Mesendoderm (in vitro differentiated cells): Measurements from ENCODE around the gene DOK5.
A peak's percentile ranks its signal among the peaks of the same experiment; 100 is the strongest.

Experiments used
- DNase-seq: peaks from one replicate; pipeline ENCODE4 v3.0.0; 2013
- H2AK5ac ChIP-seq: 2 replicates; pipeline ENCODE4 v1.6.1; 2013; ENCODE audit warnings: low read length, inconsistent platforms
- H2BK120ac ChIP-seq: 2 replicates; pipeline ENCODE4 v1.6.1; 2013; ENCODE audit warnings: low read depth, mild to moderate bottlenecking, low read length, moderate library complexity, mixed read lengths
- H2BK15ac ChIP-seq: replicated peaks from 2 replicates; pipeline ENCODE4 v1.6.1; 2013; ENCODE audit warnings: low read depth, mild to moderate bottlenecking, moderate library complexity
- H2BK5ac ChIP-seq: 2 replicates; pipeline ENCODE4 v1.6.1; 2013; ENCODE audit warnings: low read length, inconsistent platforms
- H3K18ac ChIP-seq: 2 replicates; pipeline ENCODE4 v1.6.1; 2013; ENCODE audit warnings: mild to moderate bottlenecking, low read length, mixed read lengths
- H3K23ac ChIP-seq: one replicate; pipeline ENCODE4 v1.6.1; 2013; ENCODE audit warnings: low read length
- H3K27ac ChIP-seq: 2 replicates; pipeline ENCODE4 v1.5.1; 2013; ENCODE audit warnings: low read depth, mild to moderate bottlenecking, inconsistent platforms, low read length, moderate library complexity
- H3K27me3 ChIP-seq: 2 replicates; pipeline ENCODE4 v1.6.1; 2013; ENCODE audit warnings: low read length, control low read depth, mild to moderate bottlenecking, inconsistent platforms; ENCODE audit not compliant: insufficient read depth, poor library complexity
- H3K36me3 ChIP-seq: 2 replicates; pipeline ENCODE4 v1.6.1; 2013; ENCODE audit warnings: low read length, inconsistent platforms; ENCODE audit not compliant: control insufficient read depth, insufficient read depth
- H3K4ac ChIP-seq: one replicate; pipeline ENCODE4 v1.6.1; 2013; ENCODE audit warnings: low read depth, mild to moderate bottlenecking, low read length, moderate library complexity
- H3K4me1 ChIP-seq: 2 replicates; pipeline ENCODE4 v1.6.1; 2013; ENCODE audit warnings: low read depth, low read length, inconsistent platforms; ENCODE audit not compliant: control insufficient read depth
- H3K4me2 ChIP-seq: 2 replicates; pipeline ENCODE4 v1.6.1; 2013; ENCODE audit warnings: low read length
- H3K4me3 ChIP-seq: 2 replicates; pipeline ENCODE4 v1.5.1; 2013; ENCODE audit warnings: mild to moderate bottlenecking, low read length
- H3K56ac ChIP-seq: one replicate; pipeline ENCODE4 v1.6.1; 2013; ENCODE audit warnings: low read length
- H3K79me1 ChIP-seq: 2 replicates; pipeline ENCODE4 v1.6.1; 2013; ENCODE audit warnings: low read length, inconsistent platforms
- H3K79me2 ChIP-seq: 2 replicates; pipeline ENCODE4 v1.6.1; 2013; ENCODE audit warnings: mild to moderate bottlenecking, low read length; ENCODE audit not compliant: control insufficient read depth, insufficient read depth
- H3K9ac ChIP-seq: 2 replicates; pipeline ENCODE4 v1.6.1; 2013; ENCODE audit warnings: low read length, inconsistent platforms
- H4K5ac ChIP-seq: one replicate; pipeline ENCODE4 v1.6.1; 2013; ENCODE audit warnings: low read length
- H4K8ac ChIP-seq: one replicate; pipeline ENCODE4 v1.6.1; 2013; ENCODE audit warnings: low read depth, mild to moderate bottlenecking, control low read depth, low read length, moderate library complexity
- WGBS: extraction: QIAGEN DNeasy Blood & Tissue Kit; methylation state at CpG from one replicate; pipeline ENCODE4 v1.1.7; 2013; ENCODE audit warnings: low lambda C conversion rate, missing lambda C conversion rate; ENCODE audit not compliant: insufficient coverage; ENCODE audit errors: extremely low coverage; 5-methylcytosine and 5-hydroxymethylcytosine counted together

The DOK5 gene

GRCh38 chr20:54692168-54692887, 216.9 kb downstream of the DOK5 start:
- Histone ChIP-seq H3K36me3 (no peaks in the 10 kb centered on the region), H3K56ac (no peak overlapping the region), H4K5ac (no peak overlapping the region), H3K27me3 (no peaks in the 10 kb centered on the region), H3K79me2 (no peaks in the 10 kb centered on the region), H4K8ac (no peak overlapping the region), H2BK15ac (no peak overlapping the region), H3K27ac (no peak overlapping the region), H2AK5ac (no peak overlapping the region), H3K9ac (no peak overlapping the region), H3K4ac (no peak overlapping the region), H3K4me2 (no peak overlapping the region), H3K4me1 (no peaks in the 10 kb centered on the region), H3K79me1 (no peaks in the 10 kb centered on the region), H3K23ac (no peak overlapping the region), H2BK5ac (no peak overlapping the region), H2BK120ac (peak overlapping the region; percentile 45), H3K18ac (no peak overlapping the region), H3K4me3 (no peak overlapping the region)
- peak; percentile 2 for DNase-seq
- no CpG with 5 or more reads among the region's 4 CpGs for WGBS

DNA sequence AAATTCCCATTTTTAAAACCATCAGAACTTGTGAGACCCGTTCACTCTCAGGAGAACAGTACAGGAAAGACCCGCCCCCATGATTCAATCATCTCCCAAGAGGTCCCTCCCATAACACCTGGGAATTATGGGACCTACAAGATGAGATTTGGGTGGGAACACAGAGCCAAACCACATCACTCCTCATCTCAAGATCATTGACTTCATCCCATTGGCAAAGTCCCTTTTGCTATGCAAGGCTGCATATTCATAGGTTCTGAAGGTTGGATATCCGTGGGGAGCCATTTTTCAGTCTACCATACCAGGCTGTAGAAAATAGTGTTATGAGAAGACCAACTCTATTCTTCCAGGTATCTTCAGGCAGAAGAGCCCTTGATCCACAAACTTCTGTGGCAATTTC, 219.1 kb downstream of the DOK5 start:
- no peak overlapping the region for H3K56ac ChIP-seq
- no peaks in the 10 kb centered on the region for H3K79me2 ChIP-seq
- no peak overlapping the region for H2BK5ac ChIP-seq
- no peak overlapping the region for H3K23ac ChIP-seq
- H2BK15ac ChIP-seq = no peak overlapping the region
- H2AK5ac ChIP-seq = no peak overlapping the region
- WGBS = no CpG with 5 or more reads among the region's 3 CpGs
- H4K5ac ChIP-seq = no peak overlapping the region
- DNase-seq = no peak
- H3K4ac ChIP-seq = no peak overlapping the region
- no peaks in the 10 kb centered on the region for H3K27me3 ChIP-seq
- H3K36me3 ChIP-seq = no peaks in the 10 kb centered on the region
- H3K27ac ChIP-seq = no peak overlapping the region
- H3K4me2 ChIP-seq = no peak overlapping the region
- H3K4me3 ChIP-seq = no peak overlapping the region
- no peak overlapping the region for H3K9ac ChIP-seq
- H2BK120ac ChIP-seq = no peak overlapping the region
- no peaks in the 10 kb centered on the region for H3K79me1 ChIP-seq
- H3K18ac ChIP-seq = no peak overlapping the region
- H4K8ac ChIP-seq = no peak overlapping the region
- H3K4me1 ChIP-seq = no peaks in the 10 kb centered on the region

- H3K79me2 ChIP-seq = no peaks in the 10 kb centered on the region
- H3K56ac ChIP-seq = no peak overlapping the region
- no peak overlapping the region for H4K8ac ChIP-seq
- H3K4ac ChIP-seq = no peak overlapping the region
- no CpG with 5 or more reads among the region's 1 CpG for WGBS
- no peak for DNase-seq
- H2BK120ac ChIP-seq = no peak overlapping the region
- no peaks in the 10 kb centered on the region for H3K79me1 ChIP-seq
- H3K27ac ChIP-seq = no peak overlapping the region
- H3K4me3 ChIP-seq = no peak overlapping the region
- H3K9ac ChIP-seq = no peak overlapping the region
- H2BK15ac ChIP-seq = no peak overlapping the region
- H3K4me1 ChIP-seq = no peaks in the 10 kb centered on the region
- H3K23ac ChIP-seq = no peak overlapping the region
- H2AK5ac ChIP-seq = no peak overlapping the region
- H3K4me2 ChIP-seq = no peak overlapping the region
- H3K27me3 ChIP-seq = no peaks in the 10 kb centered on the region
- H3K36me3 ChIP-seq = no peaks in the 10 kb centered on the region
- no peak overlapping the region for H4K5ac ChIP-seq
- no peak overlapping the region for H2BK5ac ChIP-seq
- H3K18ac ChIP-seq = no peak overlapping the region
Measured at GRCh38 chr20:54698373-54698772, 223.0 kb downstream of the DOK5 start.
